WERI-Rb-1 (cell line): ENCODE results near the gene GBF1.
A peak's percentile ranks its signal among the peaks of the same experiment; 100 is the strongest.

Experiments used
- DNase-seq: peaks from one replicate; pipeline ENCODE4 v3.0.0-alpha.2; 2020
- H3K27ac ChIP-seq: fragments of 250-450 bp; sonication (Bioruptor Pico); 2 replicates; pipeline ENCODE4 v1.5.1; 2020; ENCODE audit warnings: mild to moderate bottlenecking, moderate library complexity
- H3K27me3 ChIP-seq: fragments of 250-450 bp; sonication (Bioruptor Pico); 2 replicates; pipeline ENCODE4 v1.5.1; 2021; ENCODE audit warnings: mild to moderate bottlenecking, low read depth, moderate library complexity; ENCODE audit not compliant: insufficient read depth, severe bottlenecking
- H3K36me3 ChIP-seq: fragments of 250-450 bp; sonication (Bioruptor Pico); 2 replicates; pipeline ENCODE4 v1.5.1; 2020; ENCODE audit warnings: mild to moderate bottlenecking, moderate library complexity
- H3K4me3 ChIP-seq: 2 replicates; pipeline ENCODE4 v1.5.1; 2011; ENCODE audit warnings: low read depth, mild to moderate bottlenecking, control low read depth, low read length
- H3K9me3 ChIP-seq: fragments of 250-450 bp; sonication (Bioruptor Pico); 2 replicates; pipeline ENCODE4 v1.5.1; 2021; ENCODE audit warnings: mild to moderate bottlenecking, moderate library complexity; ENCODE audit not compliant: severe bottlenecking
- CTCF ChIP-seq: IDR thresholded peaks from 2 replicates; pipeline ENCODE4 v1.5.1; 2011; ENCODE audit warnings: low read depth, mild to moderate bottlenecking, control low read depth, inconsistent platforms, low read length

The GBF1 gene

GRCh38 chr10:102236006-102236405 is 9.3 kb upstream of the GBF1 start:
- Histone ChIP-seq H3K36me3 (no peaks in the 10 kb centered on the region), H3K4me3 (no peak overlapping the region), H3K27me3 (no peaks in the 10 kb centered on the region), H3K9me3 (no peaks in the 10 kb centered on the region), H3K27ac (peak overlapping the region; percentile 58)
- DNase-seq: peak; percentile 41
- no peak for TF ChIP-seq CTCF

- no peaks in the 10 kb centered on the region for H3K9me3 ChIP-seq
- TF ChIP-seq CTCF: no peak
Measured at GRCh38 chr10:102237711-102238252, 7.5 kb upstream of the GBF1 start.

GRCh38 chr10:102240467-102241031 is 4.8 kb upstream of the GBF1 start:
- H3K36me3 ChIP-seq: peaks cover 2% of the 10 kb centered on the region; the same call in 1 of the 2 replicates
- no peak for DNase-seq
- no peak overlapping the region for H3K27ac ChIP-seq
- no peak overlapping the region for H3K4me3 ChIP-seq
- H3K9me3 ChIP-seq: no peaks in the 10 kb centered on the region
- no peaks in the 10 kb centered on the region for H3K27me3 ChIP-seq
- no peak for TF ChIP-seq CTCF

More at GRCh38 chr10:102237711-102238252, 7.5 kb upstream of the GBF1 start:
- no peak for DNase-seq
- no peaks in the 10 kb centered on the region for H3K27me3 ChIP-seq
- no peaks in the 10 kb centered on the region for H3K36me3 ChIP-seq
- H3K27ac ChIP-seq: no peak overlapping the region
- H3K4me3 ChIP-seq: no peak overlapping the region

- Histone ChIP-seq H3K4me3 (no peak overlapping the region), H3K36me3 (peaks cover 4% of the 10 kb centered on the region; the same call in 1 of the 2 replicates), H3K27ac (no peak overlapping the region), H3K27me3 (no peaks in the 10 kb centered on the region), H3K9me3 (no peaks in the 10 kb centered on the region)
- DNase-seq: no peak
- TF ChIP-seq CTCF: no peak
Measured at GRCh38 chr10:102241032-102241443, 4.3 kb upstream of the GBF1 start.

GRCh38 chr10:102241444-102242117 is 3.8 kb upstream of the GBF1 start, which contains the start of gene PITX3:
Gene PITX3 (minus strand): TSS chr10:102241512. CDS start chr10:102232080, 9,432 bp downstream.
- Histone ChIP-seq H3K9me3 (no peaks in the 10 kb centered on the region), H3K4me3 (no peak within 1 kb of the TSS), H3K27me3 (no peaks in the 10 kb centered on the region), H3K36me3 (peaks cover 4% of the 10 kb centered on the region; the same call in 1 of the 2 replicates), H3K27ac (no peak within 1 kb of the TSS)
- TF ChIP-seq CTCF: no peak
- DNase-seq: no peak
